T-helper 2 cell treated with Interferon-gamma antibody and Interleukin-4, amounts not matched to agents 100 ng/mL and 5 ng/mL, for 36 hours (primary cell): Measurements from ENCODE around the gene PPP1R9A. TPM values are rescaled to one million over a fixed set of nuclear protein-coding genes. Genes with fewer than 3 reads are reported as not detected.

Source experiments
- intact Hi-C: fragments of 100-400 bp; cut with micrococcal nuclease; formaldehyde crosslinking; loops from one replicate; pipeline ENCODE4 v1.15.1; 2023
- total RNA-seq: library from RNA; stranded (reverse); gene quantifications from 2 replicates; pipeline ENCODE4 v1.2.3, GENCODE V29; 2022

PPP1R9A gene
- total RNA-seq, 1 donor from 2014 or later: not detected

DNA sequence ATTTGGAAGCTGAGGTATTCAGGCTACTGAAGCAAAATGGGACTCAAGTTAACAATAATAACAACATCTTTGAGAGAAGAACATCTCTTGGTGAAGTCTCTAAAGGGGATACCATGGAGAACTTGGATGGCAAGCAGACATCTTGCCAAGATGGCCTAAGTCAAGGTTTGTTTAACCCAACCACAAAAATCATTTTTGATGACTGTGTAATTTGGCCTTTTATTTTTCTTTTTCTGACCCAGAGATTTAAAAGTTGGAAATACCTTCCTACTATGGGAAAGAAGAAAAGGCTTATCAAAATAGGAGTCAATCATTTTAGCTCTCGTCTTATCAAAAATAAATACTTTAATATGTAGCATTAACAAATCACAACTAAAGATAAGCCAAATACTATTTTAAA, 344.6 kb downstream of the PPP1R9A start:
- intact Hi-C loops: no loop called here

DNA sequence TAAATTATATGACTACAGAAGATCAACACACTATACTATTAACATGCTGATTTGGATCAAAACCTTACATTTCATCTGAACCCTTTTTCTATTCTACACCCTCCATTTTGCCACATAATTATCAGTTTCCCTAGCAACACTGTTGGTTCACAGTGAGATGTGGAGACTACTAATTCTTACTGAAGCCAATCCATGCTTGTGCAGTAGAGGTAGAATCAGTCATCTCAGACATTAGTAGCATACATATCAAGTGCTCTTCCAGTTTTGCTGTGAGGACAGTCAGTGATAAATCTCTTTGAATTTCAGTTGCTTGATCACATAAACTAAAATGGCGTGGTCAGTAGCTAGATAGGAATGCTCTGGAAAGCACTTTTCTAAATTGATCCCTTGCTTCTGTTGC, 346.6 kb downstream of the PPP1R9A start:
- intact Hi-C loops: no loop called here

DNA sequence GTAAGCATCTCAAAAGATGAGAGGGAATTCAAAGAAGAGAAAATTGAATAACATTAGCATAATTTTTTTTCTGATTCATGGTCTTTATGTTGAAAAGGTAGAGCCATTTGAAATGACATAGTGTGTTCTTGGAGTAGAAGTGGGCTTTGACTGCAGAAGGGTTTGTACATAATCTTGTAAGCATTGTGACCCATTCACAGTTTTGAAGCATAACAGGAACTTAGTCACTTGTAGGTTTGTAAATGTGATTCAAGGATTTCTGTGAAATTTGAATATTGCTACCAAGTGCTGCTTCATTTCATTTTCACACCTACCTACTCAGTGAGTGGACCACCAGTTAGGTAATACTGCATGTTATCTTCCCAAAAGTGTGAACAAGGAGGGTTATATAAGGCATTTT, 348.3 kb downstream of the PPP1R9A start:
- intact Hi-C loops: no loop called here

DNA sequence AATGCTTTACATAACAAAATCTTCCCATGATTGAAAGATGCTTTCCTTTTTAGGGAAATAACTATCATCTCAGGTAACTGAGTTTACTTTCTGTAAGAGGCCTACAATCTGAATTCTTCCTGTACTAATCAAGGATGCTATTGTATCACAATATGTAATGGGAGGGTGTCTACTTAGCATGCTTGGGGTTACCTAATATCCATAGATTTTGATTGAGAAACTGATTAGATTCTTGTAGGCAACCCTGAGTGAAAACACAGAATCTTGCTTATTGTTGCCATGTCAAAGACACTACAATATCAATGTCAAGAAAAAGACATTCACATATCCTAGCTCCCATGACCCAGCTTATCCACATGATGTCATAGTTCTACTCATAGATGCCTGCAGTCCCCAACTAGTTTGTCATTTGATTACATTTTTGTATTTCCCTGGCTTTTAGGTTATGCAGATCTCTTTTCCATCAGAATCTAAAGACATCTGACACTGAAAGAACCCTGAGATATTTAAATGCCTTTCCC, 354.6 kb downstream of the PPP1R9A start:
- intact Hi-C loops: no loop called here

DNA sequence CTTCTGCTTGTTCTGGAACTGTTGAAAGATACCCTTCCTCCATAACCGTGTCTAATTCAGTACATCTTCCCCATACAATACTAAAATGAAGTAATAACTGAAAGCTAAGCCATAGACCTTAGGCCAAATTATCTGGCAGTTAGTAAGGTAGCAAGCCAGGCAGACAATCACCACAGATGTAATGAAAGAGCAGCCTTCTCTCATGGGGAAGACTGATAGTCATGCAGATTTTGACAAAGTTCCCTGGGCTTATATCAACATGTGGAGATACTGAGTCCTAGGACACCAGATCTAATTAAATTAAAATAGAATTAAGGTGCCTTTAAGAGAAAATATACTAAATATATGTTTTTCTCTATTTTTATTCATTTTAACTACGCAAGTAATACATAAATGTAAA, 355.5 kb downstream of the PPP1R9A start:
- intact Hi-C loops: no loop called here

DNA sequence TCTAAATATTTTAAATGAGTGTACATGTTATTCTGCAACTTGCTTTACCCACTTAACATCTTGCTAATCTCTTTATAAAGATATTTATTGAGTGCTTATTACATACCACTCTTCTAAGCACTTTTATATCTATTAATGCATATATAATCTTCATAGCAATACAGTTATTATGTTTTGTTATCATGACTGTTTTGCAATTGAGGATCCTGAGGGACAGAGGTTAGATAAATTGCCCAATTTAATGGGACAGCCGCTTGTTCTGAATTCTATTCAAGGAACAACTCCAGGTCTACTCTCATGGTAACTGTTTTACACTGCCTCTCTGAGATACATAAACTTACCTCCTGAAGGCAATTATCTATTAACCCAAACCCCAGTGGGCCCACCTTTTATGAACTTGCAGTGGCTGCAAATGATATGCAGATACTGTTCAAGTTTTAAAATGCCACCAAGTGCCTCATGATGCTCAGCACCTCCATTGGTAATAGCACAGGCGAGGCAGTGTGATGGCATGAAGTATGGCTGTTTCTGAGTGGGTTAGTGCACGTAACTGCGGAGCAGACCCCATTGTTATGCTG, 356.5 kb downstream of the PPP1R9A start:
- intact Hi-C loops: no loop called here

DNA sequence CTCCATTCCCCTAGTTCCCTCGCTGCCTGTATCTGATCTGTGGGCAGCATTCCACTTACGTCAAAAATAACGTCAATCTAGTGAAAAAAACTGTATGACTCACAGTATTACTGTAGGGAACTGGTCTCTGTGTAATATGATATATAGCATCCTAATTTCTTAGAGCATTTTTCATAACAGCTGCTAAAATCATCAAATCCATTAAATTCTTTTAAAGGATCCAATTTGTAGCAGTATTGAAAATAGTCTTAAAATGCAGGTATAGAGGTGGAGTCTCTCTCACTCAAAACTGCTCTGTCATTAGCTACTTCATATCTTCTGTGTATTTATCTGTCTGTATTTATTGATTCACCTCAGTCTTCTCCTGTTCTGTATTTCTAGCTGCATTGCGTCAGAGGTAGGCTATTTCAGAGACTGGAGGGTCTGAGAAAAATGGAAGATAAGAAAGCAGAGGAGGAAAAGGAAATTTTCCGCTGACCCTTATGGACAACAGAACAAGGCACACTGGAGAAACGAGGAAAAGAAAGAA, 357.0 kb downstream of the PPP1R9A start:
- intact Hi-C loops: no loop called here

DNA sequence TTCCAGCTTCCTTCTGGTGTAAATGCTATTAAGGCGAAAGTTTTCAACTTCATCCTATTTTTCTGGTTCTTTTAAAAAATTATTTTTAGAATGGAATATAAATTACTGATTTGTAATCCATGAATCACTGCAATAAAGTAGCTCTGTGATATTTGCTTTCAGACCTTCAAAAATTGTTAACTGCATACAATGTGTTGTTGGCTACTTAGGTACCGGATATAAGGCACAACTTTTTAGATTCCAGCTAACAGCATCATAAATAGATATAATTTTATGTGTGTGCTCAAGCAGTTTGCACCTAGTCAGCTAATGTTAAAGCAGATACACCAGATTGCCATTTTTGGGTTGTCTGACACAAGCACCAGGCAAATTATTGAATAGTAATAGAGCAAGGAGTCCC, 358.2 kb downstream of the PPP1R9A start:
- intact Hi-C loops: no loop called here

DNA sequence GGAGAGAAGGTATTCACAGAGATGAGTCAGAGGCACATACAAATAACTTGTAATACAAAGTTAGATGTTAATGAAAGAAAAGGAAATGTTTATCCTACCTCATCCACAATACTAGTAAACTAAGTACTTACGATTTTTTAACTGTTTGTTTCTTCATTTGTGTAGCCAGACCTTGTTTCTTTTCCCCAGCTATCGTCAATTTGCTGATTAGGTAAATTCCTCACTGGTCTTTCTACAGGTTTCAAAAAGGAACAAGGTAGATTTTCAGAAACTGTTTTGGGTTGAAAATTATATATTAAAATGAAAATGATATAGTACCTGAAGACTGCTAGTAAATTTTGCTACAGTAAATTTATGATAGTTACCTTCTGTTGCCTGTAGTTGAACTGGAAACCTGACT, 360.4 kb downstream of the PPP1R9A start:
- intact Hi-C loops: no loop called here

DNA sequence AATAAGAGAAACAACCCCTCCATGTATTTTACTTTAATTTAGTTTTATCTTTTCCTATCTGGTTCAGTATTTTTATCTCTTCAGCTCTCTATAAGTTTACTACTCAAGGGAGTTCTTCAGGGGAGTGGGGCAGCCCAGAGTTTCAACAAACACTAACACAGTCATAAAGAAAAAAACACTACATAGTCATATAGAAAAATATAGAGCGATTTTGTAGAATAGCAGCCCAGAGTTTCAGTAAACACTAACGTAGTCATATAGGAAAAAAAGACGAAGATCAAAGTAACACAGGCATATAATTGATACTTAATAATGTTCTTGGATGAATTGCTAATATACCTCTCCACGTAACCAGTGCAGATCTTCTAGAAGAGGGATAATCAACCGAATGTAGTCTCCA, 362.2 kb downstream of the PPP1R9A start:
- intact Hi-C loops: no loop called here

DNA sequence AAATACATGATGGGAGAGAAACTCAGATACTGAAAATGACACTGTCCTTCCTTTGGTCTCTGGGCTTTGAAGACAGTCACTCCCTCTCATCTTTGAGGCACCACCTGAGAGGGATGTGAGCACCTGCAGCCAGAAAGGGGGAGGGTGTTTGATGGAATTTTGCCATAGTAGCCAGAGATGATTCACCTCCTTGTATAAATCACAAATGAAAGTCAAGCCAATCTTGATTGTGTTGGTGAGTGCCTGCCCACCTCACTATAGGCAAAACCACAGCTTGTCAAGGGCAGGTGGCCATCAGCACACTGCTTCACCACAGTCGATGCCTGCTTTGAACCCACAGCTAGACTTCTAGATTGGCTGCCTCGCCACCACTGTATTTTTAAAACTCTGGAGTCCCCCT, 368.7 kb downstream of the PPP1R9A start:
- intact Hi-C loops: no loop called here

DNA sequence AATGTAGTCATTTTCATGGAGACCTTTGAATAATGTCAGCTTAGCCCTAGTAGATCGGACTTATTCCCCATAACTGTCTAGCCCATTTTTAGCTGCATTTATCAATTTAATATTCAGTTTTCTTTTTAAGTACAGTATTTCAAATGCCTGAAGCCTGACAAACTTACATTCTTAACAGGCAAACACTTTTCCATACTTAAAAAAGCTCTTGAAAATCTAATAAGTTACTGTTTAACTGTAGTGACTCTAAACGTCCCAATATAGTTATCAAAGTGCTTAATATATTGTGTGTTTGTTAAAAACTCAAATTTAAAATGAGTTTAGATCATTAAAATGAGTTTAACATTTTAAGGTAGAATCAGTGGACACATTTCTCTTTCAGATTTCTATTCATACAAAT, 372.0 kb downstream of the PPP1R9A start:
- intact Hi-C loops: no loop called here

DNA sequence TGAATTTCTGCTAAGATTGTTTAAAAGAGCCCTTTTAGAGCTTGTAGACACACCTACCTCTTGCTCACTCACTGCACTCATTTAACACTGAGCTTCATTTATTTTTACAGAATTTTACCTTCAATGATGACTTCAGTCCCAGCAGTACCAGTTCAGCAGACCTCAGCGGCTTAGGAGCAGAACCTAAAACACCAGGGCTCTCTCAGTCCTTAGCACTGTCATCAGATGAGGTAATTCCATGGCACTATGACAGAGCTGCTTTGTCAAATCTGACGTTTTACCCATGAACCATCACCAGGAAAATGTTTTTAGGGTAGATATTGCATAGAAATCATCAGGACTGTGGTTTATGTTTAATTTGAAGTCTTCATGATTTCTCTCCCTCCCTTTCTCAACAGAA, 378.7 kb downstream of the PPP1R9A start:
- intact Hi-C loops: no loop called here

DNA sequence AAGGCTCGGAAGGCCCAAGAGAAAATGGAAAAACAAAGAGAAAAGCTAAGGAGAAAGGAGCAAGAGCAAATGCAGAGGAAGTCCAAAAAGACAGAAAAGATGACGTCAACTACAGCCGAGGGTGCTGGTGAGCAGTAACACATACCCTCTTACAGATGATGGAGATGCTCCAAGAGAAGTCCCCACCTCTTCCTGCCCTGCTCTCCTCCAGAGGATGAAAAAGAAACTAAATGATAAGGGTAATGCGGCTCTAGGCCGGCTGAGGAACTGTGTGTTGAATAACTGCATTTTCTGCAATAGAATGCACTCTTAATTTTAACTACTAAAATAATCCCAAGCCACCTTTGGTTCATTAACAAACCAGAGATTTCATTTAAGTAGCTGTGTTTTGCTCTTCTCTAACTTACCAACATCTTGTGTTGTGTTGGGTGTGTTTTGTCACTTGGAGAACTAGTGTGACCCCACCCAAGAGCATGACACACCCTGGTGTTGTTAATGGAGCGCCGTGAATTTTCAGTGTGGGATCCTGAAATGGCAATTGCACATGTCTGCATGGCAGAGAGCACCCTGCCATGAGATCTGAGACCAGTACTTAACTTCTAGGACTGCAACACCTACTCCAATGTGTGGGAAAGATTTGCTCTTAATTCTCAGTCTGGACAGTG, 382.9 kb downstream of the PPP1R9A start:
- intact Hi-C loops: no loop called here

DNA sequence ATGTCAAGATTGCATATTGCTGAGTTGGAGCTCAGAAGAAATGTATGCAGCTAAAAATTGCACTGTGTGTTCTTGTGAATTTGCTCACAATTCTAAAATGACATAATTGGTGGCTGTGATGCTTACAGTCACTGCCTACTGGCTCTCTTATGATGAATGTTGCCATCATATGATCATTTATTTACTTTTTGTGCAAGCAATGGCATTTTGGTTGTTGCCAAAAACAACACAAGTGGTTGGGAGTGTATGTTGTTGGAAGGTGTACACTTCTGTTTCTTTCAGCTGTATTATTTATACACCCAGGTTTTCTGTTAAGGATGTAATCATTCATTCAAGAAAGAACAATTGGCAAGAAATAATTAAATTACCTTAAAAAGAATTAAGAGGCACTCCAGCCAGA, 388.0 kb downstream of the PPP1R9A start:
- intact Hi-C loops: no loop called here

DNA sequence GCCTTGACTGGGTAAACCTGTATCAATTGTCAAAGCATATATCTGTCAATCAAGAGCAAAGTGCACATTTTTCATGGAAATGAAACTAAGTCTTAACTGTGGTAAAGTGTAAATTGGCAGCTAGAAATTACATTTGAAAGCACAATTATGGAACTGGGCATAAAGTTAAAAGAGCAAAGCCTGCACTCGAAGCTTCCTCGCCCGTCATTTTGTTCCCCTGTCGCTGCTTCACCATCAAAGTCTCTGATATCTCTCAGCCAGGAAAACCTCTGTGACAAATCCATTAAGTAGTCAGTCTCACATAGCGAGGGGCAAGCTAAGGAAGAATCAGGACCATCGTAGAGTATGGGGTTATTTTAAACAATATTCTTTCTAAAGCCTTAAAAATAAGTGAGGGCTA, 389.1 kb downstream of the PPP1R9A start:
- intact Hi-C loops: no loop called here

DNA sequence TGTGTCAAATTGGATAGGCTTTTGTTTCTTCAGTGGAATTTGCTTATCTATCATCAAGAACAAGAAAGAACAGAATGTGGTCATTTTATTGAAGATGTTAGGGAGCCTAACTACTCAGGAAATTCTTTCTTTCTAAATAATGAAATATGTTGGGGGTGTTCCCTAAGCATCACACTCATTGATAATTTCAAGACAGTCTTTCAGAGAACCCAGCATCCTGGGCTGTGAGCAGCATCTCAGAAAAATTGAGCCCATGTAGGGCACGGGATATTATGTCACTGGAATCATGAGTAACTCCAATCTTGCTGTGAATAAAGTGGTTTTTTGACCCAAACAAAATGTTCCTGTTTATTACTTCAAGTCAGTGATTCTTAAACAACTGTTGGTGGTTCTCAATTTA, 389.6 kb downstream of the PPP1R9A start:
- intact Hi-C loops: no loop called here

DNA sequence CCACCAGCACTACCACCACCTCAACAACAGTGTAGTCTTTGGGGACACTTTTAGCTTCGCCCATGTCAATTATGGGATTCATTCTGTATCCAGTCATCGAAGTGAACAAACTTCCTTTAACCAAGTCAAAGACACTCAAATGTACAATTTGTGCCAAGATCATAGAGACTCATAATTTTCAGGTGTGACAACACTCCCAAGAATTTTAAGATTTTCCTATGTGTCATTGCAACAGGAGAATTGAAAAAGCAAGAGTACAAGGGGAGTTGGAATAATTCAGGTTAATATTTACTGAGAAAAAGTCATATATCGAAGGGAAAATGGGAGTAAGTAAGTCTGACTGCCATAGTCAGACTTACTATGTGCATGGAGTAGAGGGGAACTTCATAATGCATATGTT, 390.7 kb downstream of the PPP1R9A start:
- intact Hi-C loops: no loop called here

DNA sequence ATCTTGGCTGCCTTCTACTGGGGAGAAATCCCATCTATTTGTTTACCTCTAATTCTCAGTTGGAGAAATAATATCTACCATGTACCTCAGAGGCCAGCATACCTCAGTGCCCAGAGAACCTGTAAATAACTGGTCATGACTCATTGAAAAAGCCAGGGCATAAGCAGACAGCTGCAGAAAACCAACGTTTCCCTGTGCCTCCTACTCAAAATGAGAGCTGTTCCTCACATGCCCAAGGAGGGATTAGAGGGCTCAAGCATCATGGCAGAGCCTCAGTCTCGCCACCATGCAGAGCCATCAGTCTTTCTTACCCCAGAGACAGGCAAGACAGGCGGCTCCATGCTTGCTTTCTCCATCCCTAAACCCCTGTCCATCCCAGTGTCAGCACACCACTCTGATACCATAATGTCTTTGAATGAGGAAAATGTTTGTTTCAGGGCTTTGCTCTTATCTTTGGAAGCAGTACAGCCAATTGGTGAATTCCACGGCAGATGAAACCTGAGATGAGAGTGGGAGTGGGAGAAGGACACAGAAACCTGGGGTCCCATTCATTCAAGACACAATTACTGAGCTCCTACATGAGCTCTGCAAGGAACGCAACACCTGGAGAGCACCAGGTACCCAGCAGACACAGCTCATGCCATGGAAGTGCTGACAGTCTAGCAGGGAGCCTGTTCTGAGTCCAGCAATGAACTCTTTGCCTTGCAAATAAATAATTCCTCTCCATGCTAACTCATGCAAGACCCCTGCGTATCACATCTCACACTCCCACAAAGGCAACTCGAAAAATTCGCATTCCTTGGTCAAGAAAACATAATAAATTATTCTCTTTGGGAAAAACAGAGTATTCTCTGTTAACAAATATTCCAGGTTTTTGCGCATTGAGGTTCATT, 395.9 kb downstream of the PPP1R9A start:
- intact Hi-C loops: no loop called here

DNA sequence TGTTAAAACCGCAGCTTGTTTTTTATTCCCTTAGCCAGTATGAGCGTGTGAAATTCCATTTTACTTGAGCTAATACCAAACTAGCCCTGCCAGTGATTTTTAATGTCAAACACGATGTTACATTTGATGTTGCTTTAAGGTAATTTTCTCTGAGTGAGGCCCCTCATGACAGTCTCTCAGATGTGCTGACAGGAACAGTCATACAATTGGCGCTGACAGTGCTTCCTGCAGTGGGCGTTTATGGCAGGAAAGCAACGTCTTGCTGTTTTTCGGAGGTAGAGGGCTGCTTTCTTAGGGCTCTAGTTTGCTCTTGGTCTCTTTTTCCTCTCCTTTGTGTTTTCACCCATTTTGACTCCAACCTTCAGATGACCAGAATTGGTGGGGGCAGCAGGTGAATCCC, 397.6 kb downstream of the PPP1R9A start:
- intact Hi-C loops: no loop called here

DNA sequence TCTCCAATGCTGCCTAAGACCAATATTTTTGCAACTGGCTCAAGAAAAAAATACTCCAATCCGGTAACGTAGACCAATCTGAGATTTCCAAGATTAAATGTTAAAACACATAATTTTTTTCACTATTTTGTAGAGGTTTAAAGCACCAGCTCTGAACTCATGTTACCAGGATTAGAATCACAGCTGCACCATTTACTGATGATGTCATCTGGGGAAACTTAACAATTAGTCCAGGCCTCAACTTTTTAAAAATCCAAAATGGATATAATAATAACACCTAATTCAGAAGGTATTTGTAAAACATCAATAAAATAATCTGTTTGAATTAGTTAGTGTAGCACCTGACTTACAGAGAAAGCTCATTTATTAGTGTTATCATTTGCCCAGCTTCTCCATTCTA, 402.6 kb downstream of the PPP1R9A start:
- intact Hi-C loops: no loop called here

DNA sequence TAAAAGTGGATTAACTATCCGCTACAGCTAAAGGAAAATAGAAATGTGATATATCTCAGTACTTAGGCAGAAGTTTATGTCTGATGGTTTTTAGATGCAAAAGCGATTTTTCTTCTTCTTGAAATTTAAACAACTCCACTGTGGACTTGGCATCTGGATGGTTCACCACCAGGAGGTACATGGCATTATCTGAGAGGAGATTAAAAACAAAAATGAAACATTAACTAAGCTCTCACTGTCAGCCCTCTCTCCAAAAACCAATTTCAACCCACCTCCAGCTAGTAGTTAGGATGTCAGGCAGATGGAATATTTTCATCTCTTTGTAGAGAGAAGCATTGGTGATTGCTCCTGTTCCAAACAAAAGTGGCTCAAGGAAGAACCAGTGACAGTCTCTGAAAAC, 404.0 kb downstream of the PPP1R9A start:
- intact Hi-C loops: no loop called here
